Caco-2 (cell line): ENCODE results near the gene TWF2. TPM values are rescaled to one million over a fixed set of nuclear protein-coding genes. Genes with fewer than 3 reads are reported as not detected.

Experiments
- BruUV-seq: library from RNA; stranded (reverse); fragments of 400-500 nt; replicated peaks from 2 replicates; lab custom pipeline; 2021; lab: Mats Ljungman, UMichigan
- CTCF ChIA-PET: fragments of 300-600 bp; sonication (Branson Sonifier 250); formaldehyde crosslinking; loops from one replicate; lab custom pipeline; 2022; ENCODE audit warnings: antibody characterized with exemption; lab: Charles Lee
- POLR2A ChIA-PET: fragments of 300-600 bp; sonication (Branson Sonifier 250); formaldehyde crosslinking; loops from one replicate; lab custom pipeline; 2022; ENCODE audit warnings: antibody characterized with exemption; lab: Charles Lee
- DNase-seq, 2 experiments: peaks; one replicate each; pipeline versions ENCODE4 v3.0.0 to v3.0.0-alpha.2; 2020 to 2022
- H3K27me3 ChIP-seq: replicated peaks from 2 replicates; pipeline ENCODE4 v1.6.0; 2011; ENCODE audit warnings: low read length; ENCODE audit not compliant: control insufficient read depth, insufficient read depth
- H3K36me3 ChIP-seq: 2 replicates; pipeline ENCODE4 v1.5.1; 2011; ENCODE audit warnings: low read length; ENCODE audit not compliant: control insufficient read depth, insufficient read depth
- H3K4me1 ChIP-seq: fragments of 250-450 bp; sonication (Bioruptor Pico); 2 replicates; pipeline ENCODE4 v1.5.1; 2020; ENCODE audit warnings: mild to moderate bottlenecking
- H3K4me3 ChIP-seq: 2 replicates; pipeline ENCODE4 v1.5.1; 2011; ENCODE audit warnings: low read depth, mild to moderate bottlenecking, control low read depth, low read length
- H3K9me3 ChIP-seq: fragments of 250-450 bp; sonication (Bioruptor Pico); 2 replicates; pipeline ENCODE4 v1.5.1; 2020; ENCODE audit warnings: mild to moderate bottlenecking, moderate library complexity
- H3K27ac Mint-ChIP-seq: one replicate; pipeline ENCODE4 v1.8.0; 2022; ENCODE audit warnings: mixed read lengths; ENCODE audit not compliant: unreplicated experiment
- H3K27me3 Mint-ChIP-seq: one replicate; pipeline ENCODE4 v1.8.0; 2022; ENCODE audit warnings: mixed read lengths; ENCODE audit not compliant: insufficient read depth, unreplicated experiment
- H3K36me3 Mint-ChIP-seq: one replicate; pipeline ENCODE4 v1.8.0; 2022; ENCODE audit warnings: mild to moderate bottlenecking, mixed read lengths; ENCODE audit not compliant: insufficient read depth, unreplicated experiment
- H3K4me1 Mint-ChIP-seq: one replicate; pipeline ENCODE4 v1.8.0; 2022; ENCODE audit warnings: low read depth, mixed read lengths; ENCODE audit not compliant: unreplicated experiment
- H3K4me3 Mint-ChIP-seq: one replicate; pipeline ENCODE4 v1.8.0; 2022; ENCODE audit warnings: mild to moderate bottlenecking, moderate library complexity, mixed read lengths; ENCODE audit not compliant: unreplicated experiment
- H3K9me3 Mint-ChIP-seq: one replicate; pipeline ENCODE4 v1.8.0; 2022; ENCODE audit warnings: mixed read lengths; ENCODE audit not compliant: unreplicated experiment
- intact Hi-C: fragments of 100-400 bp; cut with micrococcal nuclease; formaldehyde crosslinking; loops from one replicate; pipeline ENCODE4 v1.10.0; 2022; ENCODE audit not compliant: unreplicated experiment
- total RNA-seq: library from RNA; stranded (reverse); gene quantifications from 2 replicates; pipeline ENCODE4 v1.2.3, GENCODE V29; 2022
- TF ChIP-seq, protein P1 (sequence below), 2 experiments: fragments of 200-600 bp in 1 of 2; IDR thresholded peaks; 1 replicate in 1 of 2; 2 replicates in 1 of 2; pipeline versions ENCODE4 v1.5.1 to v1.8.0; 2011 to 2022; ENCODE audit warnings: antibody characterized with exemption in 1 of 2, control low read depth in 1 of 2, inconsistent platforms in 1 of 2, low read depth in 1 of 2, low read length in 1 of 2, mild to moderate bottlenecking in 1 of 2, moderate library complexity in 1 of 2; ENCODE audit not compliant: insufficient read depth in 1 of 2, severe bottlenecking in 1 of 2, unreplicated experiment in 1 of 2

Gene TWF2
- total RNA-seq, 1 experiment from 2014 or later = 29.9 TPM

DNA sequence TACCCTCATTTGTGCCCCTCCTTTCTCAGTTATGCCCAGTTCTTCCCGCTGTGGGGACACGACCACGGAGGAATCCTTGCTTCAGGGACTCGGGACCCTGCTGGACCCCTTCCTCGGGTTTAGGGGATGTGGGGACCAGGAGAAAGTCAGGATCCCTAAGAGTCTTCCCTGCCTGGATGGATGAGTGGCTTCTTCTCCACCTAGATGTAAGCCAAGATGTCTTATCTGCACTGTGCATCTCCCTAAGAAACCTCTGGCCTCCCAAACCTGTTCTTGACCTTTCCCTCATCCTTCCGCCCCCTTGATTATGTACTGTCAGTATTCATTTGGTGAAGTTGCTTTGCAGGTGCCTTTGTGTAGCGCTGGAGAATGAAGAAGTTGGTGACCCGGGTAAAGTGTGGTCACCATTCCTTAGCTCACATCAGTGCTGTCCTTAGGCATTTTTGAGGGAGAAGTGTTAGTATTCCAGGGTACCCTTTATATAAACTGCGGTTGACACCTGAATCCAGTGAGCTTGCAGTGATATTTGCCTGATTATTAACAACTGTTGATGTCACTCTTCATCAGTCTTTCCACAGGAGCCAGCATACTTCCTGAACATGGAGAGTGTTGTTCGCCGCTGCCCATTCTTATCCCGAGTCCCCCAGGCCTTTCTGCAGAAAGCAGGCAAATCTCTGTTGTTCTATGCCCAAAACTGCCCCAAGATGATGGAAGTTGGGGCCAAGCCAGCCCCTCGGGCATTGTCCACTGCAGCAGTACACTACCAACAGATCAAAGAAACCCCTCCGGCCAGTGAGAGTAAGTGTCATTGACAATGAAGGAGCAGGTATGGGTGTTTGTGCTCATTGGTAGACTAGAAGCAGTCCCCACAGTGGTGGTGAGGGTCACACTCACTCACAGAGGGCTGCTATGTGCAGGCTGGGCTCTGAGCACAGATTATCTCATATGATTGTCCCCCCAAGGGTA is 40.0 kb downstream of the TWF2 start:
- peaks cover 30% of the 10 kb centered on the region for H3K4me1 ChIP-seq
- no peaks in the 10 kb centered on the region; the same call in none of the 2 replicates for H3K36me3 ChIP-seq
- Mint-ChIP-seq H3K36me3 (peaks cover 53% of the 10 kb centered on the region), H3K4me1 (peaks cover 7% of the 10 kb centered on the region), H3K27ac (peak overlapping the region; percentile 90), H3K9me3 (no peaks in the 10 kb centered on the region), H3K27me3 (no peaks in the 10 kb centered on the region), H3K4me3 (peak overlapping the region; percentile 98)
- intact Hi-C loops = loop anchor here (1.0 to 5.0 kb wide), 2 partner anchors 11 to 47 kb away; partner anchors contain the start of gene POC1A
- ChIA-PET CTCF (no interaction called here), POLR2A (no interaction called here)
- no peak for DNase-seq
- H3K27me3 ChIP-seq = no peaks in the 10 kb centered on the region
- TSS peak; percentile 44 for BruUV-seq
- no peaks in the 10 kb centered on the region for H3K9me3 ChIP-seq
- peak overlapping the region; percentile 95 for H3K4me3 ChIP-seq
- TF ChIP-seq, protein P1, sequence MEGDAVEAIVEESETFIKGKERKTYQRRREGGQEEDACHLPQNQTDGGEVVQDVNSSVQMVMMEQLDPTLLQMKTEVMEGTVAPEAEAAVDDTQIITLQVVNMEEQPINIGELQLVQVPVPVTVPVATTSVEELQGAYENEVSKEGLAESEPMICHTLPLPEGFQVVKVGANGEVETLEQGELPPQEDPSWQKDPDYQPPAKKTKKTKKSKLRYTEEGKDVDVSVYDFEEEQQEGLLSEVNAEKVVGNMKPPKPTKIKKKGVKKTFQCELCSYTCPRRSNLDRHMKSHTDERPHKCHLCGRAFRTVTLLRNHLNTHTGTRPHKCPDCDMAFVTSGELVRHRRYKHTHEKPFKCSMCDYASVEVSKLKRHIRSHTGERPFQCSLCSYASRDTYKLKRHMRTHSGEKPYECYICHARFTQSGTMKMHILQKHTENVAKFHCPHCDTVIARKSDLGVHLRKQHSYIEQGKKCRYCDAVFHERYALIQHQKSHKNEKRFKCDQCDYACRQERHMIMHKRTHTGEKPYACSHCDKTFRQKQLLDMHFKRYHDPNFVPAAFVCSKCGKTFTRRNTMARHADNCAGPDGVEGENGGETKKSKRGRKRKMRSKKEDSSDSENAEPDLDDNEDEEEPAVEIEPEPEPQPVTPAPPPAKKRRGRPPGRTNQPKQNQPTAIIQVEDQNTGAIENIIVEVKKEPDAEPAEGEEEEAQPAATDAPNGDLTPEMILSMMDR (IDR thresholded peaks at IDR 0.05; ENCODE audit: insufficient read depth in 1 of 2, low read depth in 1 of 2, low read length in 1 of 2, severe bottlenecking in 1 of 2, unreplicated experiment in 1 of 2) = no peak

DNA sequence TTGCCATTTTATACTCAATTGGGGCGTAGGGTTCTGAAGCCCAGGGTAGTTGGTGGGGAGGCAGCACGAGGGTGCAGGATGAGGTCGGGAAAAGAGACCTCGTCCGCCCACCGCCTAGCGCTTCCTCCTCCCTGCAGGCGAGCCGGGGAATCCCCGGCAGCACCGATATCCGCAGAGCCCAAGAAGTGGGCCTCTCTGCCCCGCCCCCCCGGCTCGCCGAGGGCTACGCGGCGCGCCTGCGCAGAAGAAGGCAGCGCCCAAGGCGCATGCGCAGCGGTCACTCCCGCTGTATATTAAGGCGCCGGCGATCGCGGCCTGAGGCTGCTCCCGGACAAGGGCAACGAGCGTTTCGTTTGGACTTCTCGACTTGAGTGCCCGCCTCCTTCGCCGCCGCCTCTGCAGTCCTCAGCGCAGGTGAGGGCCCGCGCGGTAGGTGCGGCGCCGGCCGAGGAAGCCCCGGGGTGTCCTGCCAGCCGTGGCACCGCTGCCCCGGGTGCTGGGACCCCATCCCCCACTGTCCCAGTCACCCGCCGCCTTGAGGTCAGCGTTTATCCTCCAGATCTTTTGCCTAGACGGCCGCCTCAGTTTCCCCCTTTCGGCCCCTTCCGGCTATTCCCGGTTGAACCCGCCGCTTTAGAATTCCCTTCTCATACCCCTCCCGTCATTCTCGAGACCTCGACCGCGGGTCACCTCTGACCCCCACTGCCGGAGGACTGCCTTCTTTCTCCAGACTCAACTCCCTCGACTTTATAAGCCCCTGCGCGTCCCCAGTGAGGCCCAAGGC is 40.9 kb downstream of the TWF2 start, which contains the start of gene ALAS1:
Gene ALAS1, plus strand, starts transcription at position 319 of the 784 bp plus-strand sequence. CDS start 1,082 bp downstream, outside the sequence.
- no peaks in the 10 kb centered on the region; the same call in 1 of the 2 replicates for H3K36me3 ChIP-seq
- Mint-ChIP-seq H3K4me1 (peaks cover 7% of the 10 kb centered on the region), H3K4me3 (peak within 1 kb of the TSS; percentile 98), H3K9me3 (no peaks in the 10 kb centered on the region), H3K36me3 (peaks cover 44% of the 10 kb centered on the region), H3K27ac (peak within 1 kb of the TSS; percentile 90), H3K27me3 (no peaks in the 10 kb centered on the region)
- POLR2A ChIA-PET = interaction anchor here (0.5 kb wide), 1 partner anchor 41 kb away, joined by 3 read pairs; no protein-coding TSS in a partner anchor
- H3K27me3 ChIP-seq = no peaks in the 10 kb centered on the region
- CTCF ChIA-PET = interaction anchor here (0.6 kb wide), 1 partner anchor 142 kb away, joined by 4 read pairs; no protein-coding TSS in a partner anchor
- intact Hi-C loops = loop anchor here (1.0 to 5.0 kb wide), 2 partner anchors 12 to 46 kb away; partner anchors contain the start of gene POC1A
- peak; percentile 90 to 97 for DNase-seq
- BruUV-seq = no TSS peak
- no peaks in the 10 kb centered on the region for H3K9me3 ChIP-seq
- TF ChIP-seq, protein P1 (IDR thresholded peaks at IDR 0.05; ENCODE audit: insufficient read depth in 1 of 2, low read depth in 1 of 2, low read length in 1 of 2, severe bottlenecking in 1 of 2, unreplicated experiment in 1 of 2) = peak in 1 of 2 experiments; percentile 21
- peak within 1 kb of the TSS; percentile 95 for H3K4me3 ChIP-seq
- H3K4me1 ChIP-seq = peaks cover 30% of the 10 kb centered on the region
